A204.1 (cell line): Measurements from ENCODE around the gene YARS1.

Experiments used
- FAIRE-seq: peaks from 2 replicates; lab custom pipeline; 2012; peaks lifted over from hg19 to GRCh38; lab: Jason Lieb, UNC

YARS1 gene

DNA sequence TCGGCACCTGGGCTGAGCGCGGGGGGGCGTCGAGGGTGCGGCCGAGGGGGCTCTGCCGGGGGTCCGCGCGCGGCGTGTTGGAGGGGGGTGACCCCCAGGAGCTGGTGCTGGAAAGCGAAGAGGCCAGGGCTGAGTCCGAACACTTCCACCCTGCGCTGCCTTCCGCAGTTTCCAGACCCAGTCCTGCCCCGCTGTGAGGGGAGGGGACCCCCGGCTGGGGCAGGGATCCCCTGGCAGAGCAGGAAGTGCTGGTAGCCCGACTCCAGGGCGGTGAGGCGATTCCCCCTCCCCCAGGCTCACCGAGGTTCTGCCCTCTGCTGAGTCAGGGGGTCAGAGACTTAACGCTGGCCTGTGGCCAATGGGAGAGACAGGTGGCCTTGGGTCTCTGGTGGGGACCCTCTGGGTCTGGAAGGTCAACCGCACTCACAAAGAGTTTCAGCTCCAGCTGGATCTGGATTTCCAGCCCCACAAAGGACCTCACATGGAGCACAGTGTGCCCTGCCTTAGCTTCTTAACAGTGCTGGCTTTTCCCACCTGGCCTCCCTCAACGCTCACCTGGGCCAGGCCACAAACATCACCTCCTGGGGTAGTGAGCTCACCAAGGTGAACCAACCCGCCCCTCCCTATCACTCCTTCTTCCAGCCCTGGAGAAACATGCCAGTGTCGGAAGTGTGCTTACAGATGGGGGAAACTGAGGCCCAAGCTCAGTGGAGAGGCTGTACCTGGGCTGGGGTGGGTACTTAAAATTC, 74.8 kb downstream of the YARS1 start:
- no peak for FAIRE-seq

DNA sequence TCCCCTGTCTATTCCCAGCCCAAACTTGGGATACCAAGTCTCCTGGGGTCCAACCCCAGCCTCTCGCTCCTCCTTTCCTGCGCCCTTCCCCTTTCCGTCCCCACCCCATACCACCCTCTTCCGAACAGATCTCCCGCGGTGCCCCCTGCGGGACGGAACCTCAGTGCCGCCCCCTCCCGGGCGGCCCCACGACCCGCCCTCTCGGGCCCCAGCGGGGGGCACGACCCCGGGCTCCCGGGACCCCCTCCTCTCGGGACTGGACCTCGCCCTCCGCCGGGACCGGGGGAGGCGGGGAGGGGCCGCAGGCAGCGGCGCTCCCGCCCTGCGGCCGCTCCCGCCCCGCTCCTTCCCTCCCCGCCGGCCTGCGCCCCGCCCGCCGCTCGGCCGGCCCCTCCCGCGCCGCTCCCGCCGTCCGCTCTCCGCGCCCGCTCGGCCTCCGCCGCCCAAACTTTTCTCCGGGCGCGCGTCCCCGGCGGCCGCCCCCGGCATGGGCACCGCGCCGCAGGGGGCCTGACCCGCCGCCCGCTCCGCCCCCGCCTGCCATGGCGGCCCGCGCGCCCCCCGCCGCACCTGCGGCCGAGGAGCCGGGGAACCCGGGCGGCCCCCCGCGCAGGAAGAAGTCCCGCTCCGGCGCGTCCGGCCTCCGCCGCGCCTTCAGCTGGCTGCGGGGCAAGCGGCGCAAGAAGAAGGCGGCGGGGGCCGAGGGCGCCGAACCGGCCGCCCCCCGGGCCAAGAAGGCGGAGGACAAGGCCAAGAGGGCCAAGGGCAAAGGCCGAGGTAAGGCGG, 75.6 kb downstream of the YARS1 start:
- no peak for FAIRE-seq

DNA sequence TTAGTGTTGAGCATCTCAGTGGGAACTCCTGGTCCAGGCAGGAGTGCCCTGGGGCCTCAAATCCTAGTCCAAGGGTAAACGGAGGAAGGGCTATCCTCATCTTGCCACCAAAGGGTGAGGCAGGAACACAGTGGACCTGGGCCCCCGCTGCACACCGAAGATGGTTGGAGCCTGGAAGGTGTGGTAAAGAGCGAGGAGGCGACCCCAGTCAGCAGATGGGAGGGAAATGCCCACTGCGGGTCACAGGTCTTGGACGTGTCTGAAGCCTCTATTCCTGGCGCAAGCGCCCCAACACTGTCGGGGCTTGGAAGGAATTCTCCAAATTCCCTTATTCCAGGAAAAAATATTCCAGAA, 76.1 kb downstream of the YARS1 start:
- no peak for FAIRE-seq

DNA sequence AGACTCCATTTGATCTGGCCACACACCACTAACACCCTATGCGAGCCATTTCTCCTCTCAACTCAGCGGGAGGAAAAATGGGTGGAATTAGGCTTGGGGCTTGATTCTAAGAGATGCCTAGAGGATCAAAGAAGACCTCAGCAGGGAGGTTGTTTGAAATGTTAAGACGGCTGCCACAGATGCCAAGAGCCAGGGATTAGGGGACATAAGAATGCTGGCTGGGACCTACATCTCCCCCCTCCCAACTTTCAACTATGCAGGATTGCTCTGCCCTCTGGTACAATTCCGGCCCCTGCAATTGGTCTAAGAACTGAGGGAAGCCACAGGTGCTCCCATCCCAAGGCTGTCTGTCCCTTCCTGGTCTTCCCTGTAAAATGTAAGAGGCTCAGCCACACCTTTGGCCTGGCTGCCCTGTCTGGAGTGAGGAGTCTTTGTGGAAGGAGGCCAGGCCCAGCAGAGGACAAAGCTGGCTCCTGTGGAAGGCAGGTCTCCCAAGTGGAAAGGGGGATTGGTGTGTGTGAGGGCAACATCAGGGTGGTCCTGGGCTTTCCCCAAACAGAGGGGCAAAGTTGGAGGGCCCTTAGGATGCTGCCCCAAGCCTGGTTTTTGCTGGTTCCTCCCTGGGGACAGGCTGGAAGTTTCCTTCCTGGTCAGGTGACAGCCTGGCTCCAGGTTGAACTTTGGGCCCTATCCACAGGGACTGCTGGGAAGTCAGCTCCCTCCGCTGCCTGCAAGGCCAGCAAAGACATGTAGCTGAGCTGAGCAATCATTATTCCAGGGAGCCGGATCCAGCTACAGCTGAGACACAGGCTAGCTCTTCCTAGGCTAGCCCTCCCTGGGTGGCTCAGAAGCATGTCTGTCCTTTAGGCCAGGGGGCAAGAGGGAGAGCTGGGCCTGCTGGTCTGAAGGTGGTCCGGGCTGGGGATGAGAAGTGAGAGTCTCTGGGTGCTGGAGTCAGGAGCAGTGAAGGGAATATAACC, 80.1 kb downstream of the YARS1 start:
- FAIRE-seq = no peak

DNA sequence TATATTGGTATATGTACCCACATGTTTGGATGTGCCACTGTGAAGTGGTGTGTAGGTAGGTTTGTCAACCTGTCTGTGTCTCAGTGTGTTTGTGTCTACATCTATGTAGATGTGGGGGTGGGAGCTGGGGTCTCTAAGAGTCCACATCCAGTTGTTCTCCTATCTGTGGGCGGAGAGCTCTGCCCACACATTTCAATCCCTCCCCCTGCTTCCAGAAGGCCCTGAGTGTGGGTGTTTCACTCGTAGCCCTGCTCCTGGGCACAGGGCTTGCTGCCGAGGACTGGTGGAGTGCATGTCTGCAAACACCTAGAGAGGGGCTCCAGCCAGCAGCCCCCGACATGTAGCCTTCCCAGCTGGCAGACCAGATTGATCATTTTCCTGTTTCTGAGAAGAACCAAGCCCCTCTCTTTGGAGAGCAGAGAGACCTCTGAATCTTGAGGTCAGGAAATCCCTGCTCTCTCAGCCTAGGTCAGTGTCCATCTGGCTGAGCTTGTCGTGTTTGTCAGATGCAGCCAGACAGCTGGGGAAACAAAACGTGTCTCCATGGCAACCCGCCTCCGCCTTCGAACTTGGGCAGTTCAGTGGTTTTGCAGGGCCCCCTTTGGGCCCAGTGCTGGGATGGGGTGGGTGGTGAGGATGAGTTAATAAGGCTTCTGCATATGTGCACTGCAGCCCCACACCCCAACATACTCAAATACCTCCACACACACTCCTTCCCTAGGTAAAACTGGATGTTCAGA, 83.4 kb downstream of the YARS1 start:
- FAIRE-seq = no peak

DNA sequence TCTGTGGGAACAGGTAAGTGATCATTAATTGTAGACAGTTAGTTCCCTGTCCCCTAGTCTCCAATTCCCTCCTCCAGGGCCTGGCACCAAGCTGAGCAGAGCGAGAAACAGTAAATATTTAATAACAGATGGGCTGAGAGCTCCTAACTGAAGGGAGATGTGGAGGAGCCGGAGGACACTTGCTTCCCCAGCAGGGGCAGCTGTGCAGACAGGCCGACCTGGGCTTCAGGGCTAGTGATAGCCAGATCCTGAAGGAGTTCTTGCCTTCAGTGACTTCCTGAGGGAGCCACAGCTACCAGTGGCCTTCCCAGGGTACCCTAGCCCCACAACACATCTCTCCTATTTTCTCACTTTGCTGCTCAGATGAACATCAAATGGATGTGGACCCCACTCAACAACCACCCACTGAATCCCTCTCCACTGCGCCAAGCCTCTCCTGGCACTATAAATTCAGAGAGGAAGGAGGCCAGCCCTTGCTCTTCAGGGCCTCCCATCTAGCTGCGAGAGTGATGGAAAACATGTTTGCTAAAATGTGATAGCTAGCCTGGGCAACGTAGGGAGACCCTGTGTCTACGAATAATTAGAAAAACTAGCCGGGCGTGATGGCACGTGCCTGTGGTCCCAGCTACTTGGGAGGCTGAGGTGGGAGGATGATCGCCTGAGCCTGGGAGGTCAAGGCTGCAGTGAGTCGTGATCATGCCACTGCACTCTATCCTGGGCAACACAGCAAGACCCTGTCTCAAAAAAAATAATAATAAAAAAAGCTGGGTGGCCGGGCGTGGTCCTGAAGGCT, 87.7 kb downstream of the YARS1 start:
- FAIRE-seq = no peak

DNA sequence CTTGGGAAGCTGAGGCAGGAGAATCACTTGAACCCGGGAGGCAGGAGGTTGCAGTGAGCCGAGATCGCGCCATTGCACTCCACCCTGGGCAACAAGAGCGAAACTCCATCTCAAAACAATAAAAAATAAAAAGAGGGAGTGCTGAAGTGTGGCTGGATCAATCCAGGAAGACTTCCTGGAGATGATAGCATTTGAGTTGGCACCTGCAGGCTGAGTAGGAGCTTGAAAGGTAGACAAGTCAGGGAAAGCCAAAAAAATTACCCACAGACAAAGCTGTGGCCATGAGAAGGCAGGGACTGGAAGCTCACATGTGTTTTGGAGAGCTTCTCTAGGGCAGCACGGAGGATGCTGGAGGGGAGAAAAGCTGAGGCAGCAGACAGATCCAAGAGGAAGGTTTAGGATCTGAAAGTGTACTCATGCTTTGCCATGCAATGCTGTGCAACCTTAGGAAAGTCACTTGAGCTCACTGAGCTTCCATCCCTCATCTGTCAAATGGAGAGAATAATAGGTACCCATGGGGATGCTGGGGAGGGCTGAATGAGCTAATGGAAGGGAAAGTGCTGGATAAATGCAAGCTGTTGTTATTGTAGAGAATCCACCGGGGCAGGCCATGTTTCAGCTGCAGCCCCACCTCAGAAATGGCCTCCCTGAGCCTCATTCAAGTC, 88.6 kb downstream of the YARS1 start:
- FAIRE-seq = no peak

DNA sequence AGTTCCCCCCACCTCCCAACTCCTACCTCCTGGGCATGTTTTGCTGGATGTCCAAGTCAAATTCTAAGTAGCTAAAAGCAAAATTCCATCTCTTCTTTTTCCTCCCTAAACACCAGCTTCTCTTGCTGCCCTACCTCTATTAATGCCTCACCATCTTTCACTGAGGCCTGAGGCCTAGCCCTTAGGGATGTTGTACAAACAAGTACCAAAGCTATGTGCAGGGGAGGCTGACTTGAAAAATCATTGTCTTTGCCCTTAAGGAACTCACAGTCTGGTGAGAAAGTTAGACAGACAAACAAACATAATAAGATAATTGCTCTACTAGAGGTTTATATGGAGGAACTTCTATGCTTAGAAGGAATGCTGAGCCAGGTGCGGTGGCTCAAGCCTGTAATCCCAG, 89.3 kb downstream of the YARS1 start:
- FAIRE-seq = no peak

DNA sequence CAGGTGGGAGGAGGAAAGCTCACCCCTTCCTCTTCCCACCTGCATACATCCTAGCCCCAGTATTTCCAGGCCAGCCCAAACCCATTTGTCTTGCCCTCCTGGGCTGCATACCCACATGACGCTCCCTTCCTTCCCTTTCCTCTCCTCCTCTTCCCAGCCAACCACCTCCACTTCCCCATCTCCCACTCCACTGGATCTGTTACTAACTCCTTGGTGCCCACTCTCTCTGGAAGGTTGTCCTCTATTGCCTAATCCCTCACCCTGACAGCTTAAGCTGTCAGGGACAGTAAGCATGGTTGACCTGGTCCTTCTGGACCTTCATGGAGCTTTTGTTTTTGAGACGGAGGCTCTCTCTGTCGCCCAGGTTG, 91.6 kb downstream of the YARS1 start:
- no peak for FAIRE-seq
